MV-4-11 (cell line): ENCODE results near the gene KMT5C.
A peak's percentile ranks its signal among the peaks of the same experiment; 100 is the strongest.

Experiments
- DNase-seq: peaks from one replicate; lab custom pipeline; 2025; lab: John Stamatoyannopoulos, UW

KMT5C gene

GRCh38 chr19:55319785-55320184 lies 19.9 kb upstream of the KMT5C start:
- no peak for DNase-seq

- DNase-seq = no peak
Measured at GRCh38 chr19:55320844-55321419, 18.7 kb upstream of the KMT5C start.

GRCh38 chr19:55321466-55322137 lies 18.1 kb upstream of the KMT5C start:
- no peak for DNase-seq

GRCh38 chr19:55322204-55322885 lies 17.3 kb upstream of the KMT5C start:
- DNase-seq = no peak

- DNase-seq = no peak
Measured at GRCh38 chr19:55324662-55325061, 15.0 kb upstream of the KMT5C start.

GRCh38 chr19:55325172-55325571 lies 14.5 kb upstream of the KMT5C start, which contains the start of gene TMEM150B:
TSS of gene TMEM150B (minus strand) at chr19:55325341. CDS start at chr19:55321036, 4,305 bp downstream.
- peak; percentile 69 for DNase-seq

- peak; percentile 49 for DNase-seq
Measured at GRCh38 chr19:55328774-55329318, 10.8 kb upstream of the KMT5C start.

- peak; percentile 25 for DNase-seq
Measured at GRCh38 chr19:55329791-55330190, 9.9 kb upstream of the KMT5C start.

- peak; percentile 29 for DNase-seq
Measured at GRCh38 chr19:55333870-55334269, 5.8 kb upstream of the KMT5C start.

- no peak for DNase-seq
Measured at GRCh38 chr19:55336101-55336500, 3.6 kb upstream of the KMT5C start.

GRCh38 chr19:55339889-55340783 lies 460 bp downstream of the KMT5C start:
- DNase-seq = no peak

- DNase-seq = no peak
Measured at GRCh38 chr19:55340784-55341147, 1.1 kb downstream of the KMT5C start.

- peak; percentile 52 for DNase-seq
Measured at GRCh38 chr19:55341171-55341588, 1.5 kb downstream of the KMT5C start.

- no peak for DNase-seq
Measured at GRCh38 chr19:55341595-55342531, 2.2 kb downstream of the KMT5C start.

- DNase-seq = no peak
Measured at GRCh38 chr19:55344444-55344843, 4.8 kb downstream of the KMT5C start.

- no peak for DNase-seq
Measured at GRCh38 chr19:55345101-55345817, 5.6 kb downstream of the KMT5C start.

GRCh38 chr19:55345818-55346724 lies 6.4 kb downstream of the KMT5C start:
- no peak for DNase-seq

GRCh38 chr19:55346725-55347441 lies 7.2 kb downstream of the KMT5C start:
- DNase-seq = no peak
